Measurements from ENCODE around the gene CEP112. TPM values are rescaled to one million over a fixed set of nuclear protein-coding genes. Genes with fewer than 3 reads are reported as not detected.

The CEP112 gene
- total and polyA plus RNA-seq, 2 donors (not counting 1 experiment from before 2014, with no cell fraction given): 5.4 to 6.4 TPM

GRCh38 chr17:65771704-65772103, 420.2 kb downstream of the CEP112 start:
- Histone ChIP-seq H3K9ac (ENCODE audit: insufficient read depth, low read length) (no peak overlapping the region), H3K4me2 (ENCODE audit: extremely low read depth, insufficient read depth, low read length) (no peak overlapping the region), H3K27me3 (ENCODE audit: control insufficient read depth, insufficient read depth, low read length) (no peaks in the 10 kb centered on the region), H3K27ac (ENCODE audit: insufficient read depth, low read length) (no peak overlapping the region), H3K4me1 (ENCODE audit: control insufficient read depth, extremely low read depth, insufficient read depth, low read length) (no peaks in the 10 kb centered on the region), H3K4me3 (replicated peaks in 1 of 4; ENCODE audit: control extremely low read depth in 1 of 4, insufficient read depth in 1 of 4, low read depth in 3 of 4, low read length in 4 of 4) (no peak overlapping the region), H3K9me3 (ENCODE audit: control insufficient read depth, insufficient read depth, low read depth, low read length) (no peaks in the 10 kb centered on the region), H2AFZ (ENCODE audit: low read length) (no peak overlapping the region), H3K79me2 (ENCODE audit: control insufficient read depth, insufficient read depth, low read length) (no peaks in the 10 kb centered on the region), H4K20me1 (ENCODE audit: control insufficient read depth, extremely low read depth, insufficient read depth, low read length) (no peaks in the 10 kb centered on the region), H3K36me3 (ENCODE audit: control insufficient read depth, insufficient read depth, low read length) (no peaks in the 10 kb centered on the region)
- DNase-seq (ENCODE audit: low read depth in 2 of 2): no peak
- TF ChIP-seq, protein P1, sequence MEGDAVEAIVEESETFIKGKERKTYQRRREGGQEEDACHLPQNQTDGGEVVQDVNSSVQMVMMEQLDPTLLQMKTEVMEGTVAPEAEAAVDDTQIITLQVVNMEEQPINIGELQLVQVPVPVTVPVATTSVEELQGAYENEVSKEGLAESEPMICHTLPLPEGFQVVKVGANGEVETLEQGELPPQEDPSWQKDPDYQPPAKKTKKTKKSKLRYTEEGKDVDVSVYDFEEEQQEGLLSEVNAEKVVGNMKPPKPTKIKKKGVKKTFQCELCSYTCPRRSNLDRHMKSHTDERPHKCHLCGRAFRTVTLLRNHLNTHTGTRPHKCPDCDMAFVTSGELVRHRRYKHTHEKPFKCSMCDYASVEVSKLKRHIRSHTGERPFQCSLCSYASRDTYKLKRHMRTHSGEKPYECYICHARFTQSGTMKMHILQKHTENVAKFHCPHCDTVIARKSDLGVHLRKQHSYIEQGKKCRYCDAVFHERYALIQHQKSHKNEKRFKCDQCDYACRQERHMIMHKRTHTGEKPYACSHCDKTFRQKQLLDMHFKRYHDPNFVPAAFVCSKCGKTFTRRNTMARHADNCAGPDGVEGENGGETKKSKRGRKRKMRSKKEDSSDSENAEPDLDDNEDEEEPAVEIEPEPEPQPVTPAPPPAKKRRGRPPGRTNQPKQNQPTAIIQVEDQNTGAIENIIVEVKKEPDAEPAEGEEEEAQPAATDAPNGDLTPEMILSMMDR (conservative IDR thresholded peaks at IDR 0.05 in 1 of 2, IDR thresholded peaks at IDR 0.05 in 1 of 2; ENCODE audit: low read depth in 1 of 2, low read length in 2 of 2): no peak
- no peak for TF ChIP-seq EZH2 (IDR thresholded peaks at IDR 0.05; ENCODE audit: low read length, missing control alignments)

DNA sequence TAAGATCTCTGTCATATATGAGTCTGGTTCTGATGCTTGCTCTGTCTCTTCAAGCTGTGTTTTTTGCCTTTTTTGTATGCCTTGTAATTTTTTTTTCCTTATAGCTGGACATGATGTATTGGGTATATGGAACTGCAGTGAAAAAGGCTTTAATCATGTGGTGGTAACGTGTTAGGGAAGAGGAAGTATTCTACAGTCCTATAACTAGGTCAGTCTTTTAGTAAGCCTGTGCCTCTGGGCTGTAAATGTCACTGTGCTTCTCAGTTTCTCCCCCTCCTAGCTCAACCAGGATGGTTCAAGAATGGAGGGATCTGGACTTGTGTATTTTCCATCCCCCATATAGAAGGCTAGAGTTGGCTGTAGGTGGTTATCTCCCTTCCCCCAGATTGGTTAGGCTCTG, 428.1 kb downstream of the CEP112 start:
- Histone ChIP-seq H3K79me2 (ENCODE audit: control insufficient read depth, insufficient read depth, low read length) (no peaks in the 10 kb centered on the region), H3K4me2 (ENCODE audit: extremely low read depth, insufficient read depth, low read length) (no peak overlapping the region), H3K36me3 (ENCODE audit: control insufficient read depth, insufficient read depth, low read length) (no peaks in the 10 kb centered on the region), H3K4me1 (ENCODE audit: control insufficient read depth, extremely low read depth, insufficient read depth, low read length) (no peaks in the 10 kb centered on the region), H3K9ac (ENCODE audit: insufficient read depth, low read length) (no peak overlapping the region), H3K9me3 (ENCODE audit: control insufficient read depth, insufficient read depth, low read depth, low read length) (no peaks in the 10 kb centered on the region), H3K27me3 (ENCODE audit: control insufficient read depth, insufficient read depth, low read length) (no peaks in the 10 kb centered on the region), H4K20me1 (ENCODE audit: control insufficient read depth, extremely low read depth, insufficient read depth, low read length) (no peaks in the 10 kb centered on the region), H3K27ac (ENCODE audit: insufficient read depth, low read length) (no peak overlapping the region), H3K4me3 (replicated peaks in 1 of 4; ENCODE audit: control extremely low read depth in 1 of 4, insufficient read depth in 1 of 4, low read depth in 3 of 4, low read length in 4 of 4) (no peak overlapping the region), H2AFZ (ENCODE audit: low read length) (no peak overlapping the region)
- DNase-seq (ENCODE audit: low read depth in 2 of 2): no peak
- TF ChIP-seq, protein P1 (conservative IDR thresholded peaks at IDR 0.05 in 1 of 2, IDR thresholded peaks at IDR 0.05 in 1 of 2; ENCODE audit: low read depth in 1 of 2, low read length in 2 of 2): no peak
- TF ChIP-seq EZH2 (IDR thresholded peaks at IDR 0.05; ENCODE audit: low read length, missing control alignments): no peak

DNA sequence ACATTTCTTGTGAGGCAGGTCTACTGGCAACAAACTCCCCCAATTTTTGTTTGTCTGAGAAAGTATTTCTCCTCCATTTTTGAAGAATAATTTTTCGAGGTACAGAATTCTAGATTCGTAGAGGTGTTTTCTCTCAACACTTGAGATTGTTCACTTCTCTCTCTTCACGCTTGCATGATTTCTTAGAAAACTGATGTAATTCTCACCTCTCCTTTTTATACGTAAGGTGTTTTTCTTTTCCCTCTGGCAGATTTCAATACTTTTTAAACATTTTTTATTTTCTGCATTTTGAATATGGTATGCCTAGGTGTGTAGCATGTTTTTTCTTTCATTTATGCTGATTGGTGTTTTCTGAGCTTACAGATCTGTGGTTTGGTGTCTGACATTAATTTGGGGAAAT, 429.0 kb downstream of the CEP112 start:
- H3K79me2 ChIP-seq (ENCODE audit: control insufficient read depth, insufficient read depth, low read length): no peaks in the 10 kb centered on the region
- no peaks in the 10 kb centered on the region for H4K20me1 ChIP-seq (ENCODE audit: control insufficient read depth, extremely low read depth, insufficient read depth, low read length)
- H3K4me3 ChIP-seq (replicated peaks in 1 of 4; ENCODE audit: control extremely low read depth in 1 of 4, insufficient read depth in 1 of 4, low read depth in 3 of 4, low read length in 4 of 4): no peak overlapping the region
- H3K36me3 ChIP-seq (ENCODE audit: control insufficient read depth, insufficient read depth, low read length): no peaks in the 10 kb centered on the region
- no peak overlapping the region for H3K4me2 ChIP-seq (ENCODE audit: extremely low read depth, insufficient read depth, low read length)
- DNase-seq (ENCODE audit: low read depth in 2 of 2): no peak
- H3K27ac ChIP-seq (ENCODE audit: insufficient read depth, low read length): no peak overlapping the region
- H3K27me3 ChIP-seq (ENCODE audit: control insufficient read depth, insufficient read depth, low read length): no peaks in the 10 kb centered on the region
- no peak overlapping the region for H2AFZ ChIP-seq (ENCODE audit: low read length)
- TF ChIP-seq, protein P1 (conservative IDR thresholded peaks at IDR 0.05 in 1 of 2, IDR thresholded peaks at IDR 0.05 in 1 of 2; ENCODE audit: low read depth in 1 of 2, low read length in 2 of 2): no peak
- TF ChIP-seq EZH2 (IDR thresholded peaks at IDR 0.05; ENCODE audit: low read length, missing control alignments): no peak
- no peak overlapping the region for H3K9ac ChIP-seq (ENCODE audit: insufficient read depth, low read length)
- no peaks in the 10 kb centered on the region for H3K4me1 ChIP-seq (ENCODE audit: control insufficient read depth, extremely low read depth, insufficient read depth, low read length)
- H3K9me3 ChIP-seq (ENCODE audit: control insufficient read depth, insufficient read depth, low read depth, low read length): no peaks in the 10 kb centered on the region

Measured in fibroblast of lung (primary cell).